GM18499 (cell line): ENCODE results near the gene VDAC1.
"Not testable (repeated sequence)": the region's sequence is repeated elsewhere in the genome, so short reads cannot be mapped to it uniquely, and the experiment has no call there.

Source experiments
- ATAC-seq: cut with Tn5 transposase; IDR thresholded peaks from one replicate; pipeline ENCODE4 v1.9.1; 2021; ENCODE audit warnings: moderate number of reproducible peaks; ENCODE audit not compliant: insufficient read depth, unreplicated experiment

The VDAC1 gene

GRCh38 chr5:133996683-133997252, 8.0 kb downstream of the VDAC1 start:
- no peak for ATAC-seq

GRCh38 chr5:133995883-133996563, 8.8 kb downstream of the VDAC1 start:
- no peak for ATAC-seq

- no peak for ATAC-seq
Observed at GRCh38 chr5:133995341-133995740, 9.4 kb downstream of the VDAC1 start.

GRCh38 chr5:133994990-133995333, 9.8 kb downstream of the VDAC1 start:
- no peak for ATAC-seq

- no peak for ATAC-seq
Observed at GRCh38 chr5:133994297-133994989, 10.3 kb downstream of the VDAC1 start.

GRCh38 chr5:133993185-133993936, 11.4 kb downstream of the VDAC1 start:
- ATAC-seq, result no peak

- no peak for ATAC-seq
Observed at GRCh38 chr5:133992429-133993155, 12.2 kb downstream of the VDAC1 start.

GRCh38 chr5:133991171-133991910, 13.4 kb downstream of the VDAC1 start:
- ATAC-seq, result no peak

GRCh38 chr5:133990396-133990795, 14.4 kb downstream of the VDAC1 start:
- ATAC-seq, result no peak

GRCh38 chr5:133985540-133986180, 19.1 kb downstream of the VDAC1 start:
- no peak for ATAC-seq

- no peak for ATAC-seq
Observed at GRCh38 chr5:133983674-133984073, 21.1 kb downstream of the VDAC1 start.

- no peak for ATAC-seq
Observed at GRCh38 chr5:133981714-133982113, 23.1 kb downstream of the VDAC1 start.

GRCh38 chr5:133980652-133981051, 24.1 kb downstream of the VDAC1 start:
- ATAC-seq, result no peak

- ATAC-seq, result no peak
Observed at GRCh38 chr5:133978943-133979342, 25.8 kb downstream of the VDAC1 start.

- no peak for ATAC-seq
Observed at GRCh38 chr5:133977858-133978257, 26.9 kb downstream of the VDAC1 start.

GRCh38 chr5:133977161-133977787, 27.5 kb downstream of the VDAC1 start:
- no peak for ATAC-seq

- ATAC-seq, result not testable (repeated sequence)
Observed at GRCh38 chr5:133975546-133975945, 29.2 kb downstream of the VDAC1 start.

GRCh38 chr5:133974142-133974541, 30.6 kb downstream of the VDAC1 start:
- ATAC-seq, result no peak
